Limb (tissue), 2 donors: ENCODE measurements around the gene ADTRP.

Experiments used
- DNase-seq, 2 donors: peaks; one replicate each; pipeline ENCODE4 v3.0.0-alpha.2; 2016; ENCODE audit errors: extremely low spot score in 2 of 2

ADTRP gene

GRCh38 chr6:11727998-11728961 lies 50.3 kb downstream of the ADTRP start:
- DNase-seq: no peak

GRCh38 chr6:11727346-11727997 lies 51.1 kb downstream of the ADTRP start:
- no peak for DNase-seq

GRCh38 chr6:11724286-11724685 lies 54.3 kb downstream of the ADTRP start:
- no peak for DNase-seq

GRCh38 chr6:11722805-11723631 lies 55.6 kb downstream of the ADTRP start:
- DNase-seq: no peak

- no peak for DNase-seq
Measured at GRCh38 chr6:11722220-11722619, 56.4 kb downstream of the ADTRP start.

- DNase-seq: no peak
Measured at GRCh38 chr6:11718463-11718862, 60.1 kb downstream of the ADTRP start.

- DNase-seq: no peak
Measured at GRCh38 chr6:11718031-11718430, 60.6 kb downstream of the ADTRP start.

- DNase-seq: no peak
Measured at GRCh38 chr6:11714798-11715285, 63.8 kb downstream of the ADTRP start.

- no peak for DNase-seq
Measured at GRCh38 chr6:11714116-11714797, 64.3 kb downstream of the ADTRP start.

- DNase-seq: no peak
Measured at GRCh38 chr6:11712760-11713159, 65.8 kb downstream of the ADTRP start.

GRCh38 chr6:11711984-11712711 lies 66.5 kb downstream of the ADTRP start:
- DNase-seq: no peak

GRCh38 chr6:11711003-11711983 lies 67.3 kb downstream of the ADTRP start:
- DNase-seq: peak in 1 of 2 donors; percentile 43

- peak in 1 of 2 donors; percentile 50 for DNase-seq
Measured at GRCh38 chr6:11710311-11710761, 68.3 kb downstream of the ADTRP start.

GRCh38 chr6:11706171-11706570 lies 72.4 kb downstream of the ADTRP start:
- DNase-seq: peak in 1 of 2 donors; percentile 74

GRCh38 chr6:11705483-11705882 lies 73.1 kb downstream of the ADTRP start:
- no peak for DNase-seq

GRCh38 chr6:11705069-11705468 lies 73.5 kb downstream of the ADTRP start:
- DNase-seq: no peak

- DNase-seq: no peak
Measured at GRCh38 chr6:11703725-11704124, 74.9 kb downstream of the ADTRP start.

- no peak for DNase-seq
Measured at GRCh38 chr6:11702500-11703130, 76.0 kb downstream of the ADTRP start.

- DNase-seq: no peak
Measured at GRCh38 chr6:11702089-11702488, 76.5 kb downstream of the ADTRP start.
